Choroid plexus epithelial cell (primary cell): ENCODE measurements around the gene ZP3.
"Not testable (repeated sequence)": the region's sequence is repeated elsewhere in the genome, so short reads cannot be mapped to it uniquely, and the experiment has no call there.

ENCODE experiments used
- DNase-seq: peaks from one replicate; pipeline ENCODE4 v3.0.0-alpha.2; 2010; ENCODE audit warnings: low read depth
- H3K4me3 ChIP-seq: 2 replicates; pipeline ENCODE4 v1.5.1; 2011; ENCODE audit warnings: low read depth, mild to moderate bottlenecking, control low read depth, low read length, moderate library complexity
- TF ChIP-seq, protein P1 (sequence below): conservative IDR thresholded peaks from 2 replicates; pipeline ENCODE4 v1.5.1; 2011; ENCODE audit warnings: low read depth, mild to moderate bottlenecking, control low read depth, inconsistent platforms, low read length, moderate library complexity

The ZP3 gene

DNA sequence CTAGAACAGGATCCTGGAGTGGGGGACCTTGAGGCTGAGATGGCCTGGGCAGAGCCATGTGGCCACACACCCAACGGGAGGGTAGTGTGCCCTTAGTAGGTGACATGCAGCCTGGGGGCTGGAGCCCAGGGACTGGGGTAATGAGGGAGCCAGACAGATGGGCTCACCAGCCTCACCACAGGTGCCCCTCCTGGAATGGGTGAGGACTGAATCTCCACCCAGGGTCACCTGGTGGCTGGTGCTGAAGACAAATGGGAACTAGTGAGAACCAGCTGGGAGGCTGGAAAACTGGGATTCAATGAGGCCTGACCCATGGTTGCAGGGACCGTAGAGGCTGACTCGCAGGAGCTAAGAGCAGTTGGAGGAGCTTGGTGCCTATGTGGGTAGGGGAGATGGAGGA lies 6.1 kb downstream of the ZP3 start:
- TF ChIP-seq, protein P1, sequence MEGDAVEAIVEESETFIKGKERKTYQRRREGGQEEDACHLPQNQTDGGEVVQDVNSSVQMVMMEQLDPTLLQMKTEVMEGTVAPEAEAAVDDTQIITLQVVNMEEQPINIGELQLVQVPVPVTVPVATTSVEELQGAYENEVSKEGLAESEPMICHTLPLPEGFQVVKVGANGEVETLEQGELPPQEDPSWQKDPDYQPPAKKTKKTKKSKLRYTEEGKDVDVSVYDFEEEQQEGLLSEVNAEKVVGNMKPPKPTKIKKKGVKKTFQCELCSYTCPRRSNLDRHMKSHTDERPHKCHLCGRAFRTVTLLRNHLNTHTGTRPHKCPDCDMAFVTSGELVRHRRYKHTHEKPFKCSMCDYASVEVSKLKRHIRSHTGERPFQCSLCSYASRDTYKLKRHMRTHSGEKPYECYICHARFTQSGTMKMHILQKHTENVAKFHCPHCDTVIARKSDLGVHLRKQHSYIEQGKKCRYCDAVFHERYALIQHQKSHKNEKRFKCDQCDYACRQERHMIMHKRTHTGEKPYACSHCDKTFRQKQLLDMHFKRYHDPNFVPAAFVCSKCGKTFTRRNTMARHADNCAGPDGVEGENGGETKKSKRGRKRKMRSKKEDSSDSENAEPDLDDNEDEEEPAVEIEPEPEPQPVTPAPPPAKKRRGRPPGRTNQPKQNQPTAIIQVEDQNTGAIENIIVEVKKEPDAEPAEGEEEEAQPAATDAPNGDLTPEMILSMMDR: no peak
- H3K4me3 ChIP-seq: no peak overlapping the region
- DNase-seq: no peak

- TF ChIP-seq, protein P1: peak; percentile 59
- not testable (repeated sequence) for H3K4me3 ChIP-seq
- peak; percentile 81 for DNase-seq
Measured at GRCh38 chr7:76437873-76438272, 13.1 kb downstream of the ZP3 start.

DNA sequence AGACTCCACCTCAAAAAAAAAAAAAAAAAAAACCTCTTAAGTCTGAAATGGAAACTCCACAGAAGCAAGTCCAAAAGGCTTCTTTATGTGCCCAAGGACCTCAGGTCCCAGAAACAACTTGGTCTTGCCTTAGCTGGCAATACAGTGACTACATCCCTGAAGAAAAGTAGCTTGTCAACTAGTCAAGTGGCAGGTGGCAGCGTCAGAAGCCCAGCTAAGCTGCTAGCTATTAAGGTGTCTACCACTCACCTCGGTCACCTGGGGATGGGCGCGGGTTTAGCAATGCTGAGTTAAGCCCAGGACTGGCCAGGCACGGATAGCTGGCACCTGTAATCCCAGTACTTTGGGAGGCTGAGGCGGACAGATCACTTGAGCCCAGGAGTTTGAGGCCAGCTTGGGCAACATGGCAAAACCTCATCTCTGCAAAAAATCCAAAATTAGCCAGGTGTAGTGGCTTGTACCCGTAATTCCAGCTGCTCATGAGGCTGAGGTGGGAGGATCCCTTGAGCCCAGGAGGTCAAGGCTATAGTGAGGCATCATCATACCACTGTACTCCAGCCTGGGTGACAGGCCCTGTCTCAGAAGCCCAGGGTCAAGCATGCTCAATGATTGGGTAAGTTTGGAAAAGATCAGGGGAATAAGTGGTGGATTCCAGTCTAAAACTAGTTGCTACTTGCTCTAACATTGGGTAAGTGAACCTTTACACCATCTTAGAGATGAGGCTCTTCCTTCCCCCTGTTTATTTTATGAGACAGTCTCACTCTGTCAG lies 14.6 kb downstream of the ZP3 start:
- H3K4me3 ChIP-seq, DNase-seq: not testable (repeated sequence)

GRCh38 chr7:76440404-76440803 lies 15.7 kb downstream of the ZP3 start:
- not testable (repeated sequence) for H3K4me3 ChIP-seq, DNase-seq

GRCh38 chr7:76441792-76442191 lies 17.0 kb downstream of the ZP3 start:
- not testable (repeated sequence) for H3K4me3 ChIP-seq, DNase-seq

DNA sequence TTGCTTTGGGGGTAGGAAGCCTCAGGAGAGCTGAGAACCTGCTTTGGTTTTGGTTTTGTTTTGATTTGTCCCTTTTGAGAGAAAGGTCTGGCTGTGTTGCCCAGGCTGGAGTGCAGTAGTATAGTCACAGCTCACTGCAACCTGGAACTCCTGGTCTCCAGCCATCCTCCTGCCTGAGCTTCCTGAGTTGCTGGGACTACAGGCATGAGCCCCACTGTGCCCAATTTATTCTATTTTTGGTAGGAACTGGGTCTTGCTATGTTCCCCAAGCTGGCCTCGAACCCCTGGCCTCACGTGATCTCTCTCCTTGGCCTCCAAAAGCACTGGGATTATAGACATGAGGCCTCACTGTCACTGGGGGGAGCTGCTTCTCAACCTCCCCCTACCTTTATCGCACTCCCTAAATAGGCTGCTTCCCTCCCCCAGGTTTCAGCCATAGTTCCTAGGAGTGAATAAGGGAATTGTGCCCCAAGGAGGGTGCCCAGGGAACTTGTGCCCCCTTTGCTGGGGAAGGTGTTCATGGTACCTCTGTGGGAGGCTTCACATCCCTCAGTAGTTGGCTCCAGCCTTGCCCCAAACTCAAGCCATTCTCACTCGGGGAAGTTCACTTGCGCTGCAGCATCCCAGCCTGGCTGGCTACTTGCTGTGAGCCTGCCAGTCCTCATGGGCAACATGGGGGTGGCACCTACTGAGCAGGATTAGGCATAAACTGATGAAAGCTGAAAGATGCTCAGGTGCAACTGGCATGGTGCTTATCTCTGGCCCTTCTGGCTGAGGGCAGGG lies 18.1 kb downstream of the ZP3 start:
- DNase-seq: not testable (repeated sequence)

DNA sequence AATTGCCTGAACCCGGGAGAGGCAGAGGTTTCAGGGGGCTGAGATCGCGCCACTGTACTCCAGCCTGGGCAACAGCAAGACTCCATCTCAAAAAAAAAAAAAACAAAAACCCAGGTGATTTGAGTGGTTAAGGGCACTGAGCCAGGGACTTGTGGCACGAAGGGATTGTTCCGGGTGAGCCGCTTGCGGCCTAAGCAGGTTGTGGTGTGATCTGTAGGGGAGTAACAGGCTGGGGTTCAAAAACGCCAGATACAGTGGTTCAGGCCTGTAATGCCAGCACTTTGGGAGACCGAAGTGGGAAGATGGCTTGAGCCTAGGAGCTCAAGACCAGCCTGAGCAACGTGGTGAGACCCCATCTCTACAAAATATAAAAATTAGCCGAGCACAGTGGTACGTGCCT lies 19.1 kb downstream of the ZP3 start:
- not testable (repeated sequence) for DNase-seq, H3K4me3 ChIP-seq

More for the DNA sequence above, 18.1 kb downstream of the ZP3 start:
- not testable (repeated sequence) for H3K4me3 ChIP-seq

DNA sequence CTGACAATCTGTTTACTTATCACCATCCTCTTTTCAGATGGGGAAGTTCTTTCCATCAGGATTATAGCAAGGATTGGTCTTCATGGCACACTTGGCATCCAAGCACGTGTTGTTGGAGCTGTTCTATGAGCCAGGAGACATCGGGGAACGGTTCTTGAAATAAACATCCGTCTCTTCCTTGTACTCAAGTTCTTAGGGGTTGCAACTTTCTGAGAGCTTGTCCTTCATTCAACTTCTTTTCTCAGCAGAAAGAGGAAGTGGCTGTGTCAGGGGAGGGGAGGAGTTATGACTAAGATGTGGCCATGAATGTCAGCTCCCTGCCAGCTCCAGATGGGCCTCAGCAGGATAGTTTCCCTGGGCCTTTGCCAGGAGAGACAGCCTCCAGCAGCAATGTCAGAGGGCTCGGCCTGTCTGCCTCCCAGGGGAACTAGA lies 20.8 kb downstream of the ZP3 start:
- DNase-seq: peak; percentile 91
- H3K4me3 ChIP-seq: not testable (repeated sequence)

GRCh38 chr7:76457017-76457416 lies 32.3 kb downstream of the ZP3 start:
- not testable (repeated sequence) for DNase-seq

DNA sequence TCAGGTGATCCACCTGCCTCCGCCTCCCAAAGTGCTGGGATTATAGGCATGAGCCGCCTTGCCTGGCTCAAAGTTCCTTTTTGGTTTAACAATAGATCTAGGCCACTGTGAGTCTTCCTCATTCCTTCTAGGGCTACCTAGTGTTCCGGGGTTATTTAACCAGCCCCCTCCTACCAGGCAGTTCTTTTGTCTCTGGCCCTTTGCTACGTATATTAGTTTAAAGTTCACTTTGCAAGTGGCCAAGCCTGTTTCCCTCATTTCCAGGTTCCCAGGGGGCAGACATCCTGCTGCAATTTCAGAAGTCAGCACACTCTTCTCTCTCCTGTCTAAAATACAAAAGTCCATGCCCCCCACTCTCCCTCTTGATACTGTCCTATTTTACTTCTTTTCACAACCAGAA lies 33.8 kb downstream of the ZP3 start:
- not testable (repeated sequence) for H3K4me3 ChIP-seq, DNase-seq

More at GRCh38 chr7:76457017-76457416, 32.3 kb downstream of the ZP3 start:
- not testable (repeated sequence) for H3K4me3 ChIP-seq

DNA sequence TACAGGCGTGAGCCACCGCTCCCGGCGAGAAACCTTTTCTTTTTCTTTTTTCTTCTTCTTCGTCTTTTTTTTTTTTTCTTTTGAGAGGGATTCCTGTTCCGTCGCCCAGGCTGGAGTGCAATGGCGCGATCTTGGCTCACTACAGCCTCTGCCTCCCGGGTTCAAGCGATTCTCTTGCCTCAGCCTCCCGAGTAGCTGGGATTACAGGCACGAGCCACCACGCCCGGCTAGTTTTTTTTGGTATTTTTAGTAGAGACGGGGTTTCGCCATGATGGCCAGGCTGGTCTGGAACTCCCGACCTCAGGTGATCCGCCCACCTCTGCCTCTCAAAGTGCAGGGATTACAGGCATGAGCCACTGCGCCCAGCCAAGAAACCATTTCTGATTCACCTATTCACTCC lies 36.0 kb downstream of the ZP3 start:
- DNase-seq, H3K4me3 ChIP-seq: not testable (repeated sequence)

- DNase-seq: not testable (repeated sequence)
- H3K4me3 ChIP-seq: peak within 1 kb of the TSS; percentile 56
Measured at GRCh38 chr7:76461464-76462101, 36.8 kb downstream of the ZP3 start, which contains the start of gene DTX2. Gene DTX2, plus strand, starts transcription at chr7:76461709. Its CDS starts 18,801 bp downstream, at chr7:76480510.

- not testable (repeated sequence) for DNase-seq, H3K4me3 ChIP-seq
Measured at GRCh38 chr7:76462271-76462882, 37.6 kb downstream of the ZP3 start.

GRCh38 chr7:76464959-76465358 lies 40.2 kb downstream of the ZP3 start:
- DNase-seq, H3K4me3 ChIP-seq: not testable (repeated sequence)

- not testable (repeated sequence) for H3K4me3 ChIP-seq, DNase-seq
Measured at GRCh38 chr7:76465950-76466349, 41.2 kb downstream of the ZP3 start.

GRCh38 chr7:76467743-76468404 lies 43.1 kb downstream of the ZP3 start:
- DNase-seq: not testable (repeated sequence)

More at GRCh38 chr7:76467743-76468404, 43.1 kb downstream of the ZP3 start:
- not testable (repeated sequence) for H3K4me3 ChIP-seq
